ENCODE data around the gene TGFBR3.

Gene TGFBR3

GRCh38 chr1:91711504-91712247 lies 174.3 kb downstream of the TGFBR3 start:
- Histone ChIP-seq H3K27ac (no peak overlapping the region), H3K36me3 (replicated peaks) (no peaks in the 10 kb centered on the region), H3K4me3 (ENCODE audit: low read depth, low read length) (no peak overlapping the region), H3K27me3 (replicated peaks) (no peaks in the 10 kb centered on the region)
- DNase-seq, result no peak
- no peak for TF ChIP-seq CTCF (IDR thresholded peaks at IDR 0.05; ENCODE audit: low read depth, low read length, missing control alignments)
- in situ Hi-C loops (cut with HindIII; ENCODE audit: low pct_ligation_motif_present, low sequenced_read_pairs), result no loop called here

GRCh38 chr1:91710261-91710660 lies 175.7 kb downstream of the TGFBR3 start:
- DNase-seq, result no peak
- H3K4me3 ChIP-seq (ENCODE audit: low read depth, low read length), result no peak overlapping the region
- TF ChIP-seq CTCF (IDR thresholded peaks at IDR 0.05; ENCODE audit: low read depth, low read length, missing control alignments), result no peak
- H3K27me3 ChIP-seq (replicated peaks), result no peaks in the 10 kb centered on the region
- in situ Hi-C loops (cut with HindIII; ENCODE audit: low pct_ligation_motif_present, low sequenced_read_pairs), result no loop called here
- H3K27ac ChIP-seq, result no peak overlapping the region
- H3K36me3 ChIP-seq (replicated peaks), result no peaks in the 10 kb centered on the region

GRCh38 chr1:91708691-91709090 lies 177.3 kb downstream of the TGFBR3 start:
- in situ Hi-C loops (cut with HindIII; ENCODE audit: low pct_ligation_motif_present, low sequenced_read_pairs), result no loop called here
- TF ChIP-seq CTCF (IDR thresholded peaks at IDR 0.05; ENCODE audit: low read depth, low read length, missing control alignments), result no peak
- Histone ChIP-seq H3K4me3 (ENCODE audit: low read depth, low read length) (no peak overlapping the region), H3K27me3 (replicated peaks) (no peaks in the 10 kb centered on the region), H3K36me3 (replicated peaks) (no peaks in the 10 kb centered on the region), H3K27ac (no peak overlapping the region)
- no peak for DNase-seq

GRCh38 chr1:91707890-91708218 lies 178.1 kb downstream of the TGFBR3 start:
- H3K36me3 ChIP-seq (replicated peaks), result no peaks in the 10 kb centered on the region
- no peak for TF ChIP-seq CTCF (IDR thresholded peaks at IDR 0.05; ENCODE audit: low read depth, low read length, missing control alignments)
- DNase-seq, result no peak
- no peak overlapping the region for H3K27ac ChIP-seq
- in situ Hi-C loops (cut with HindIII; ENCODE audit: low pct_ligation_motif_present, low sequenced_read_pairs), result no loop called here
- no peaks in the 10 kb centered on the region for H3K27me3 ChIP-seq (replicated peaks)
- H3K4me3 ChIP-seq (ENCODE audit: low read depth, low read length), result no peak overlapping the region

- H3K27me3 ChIP-seq (replicated peaks), result no peaks in the 10 kb centered on the region
- DNase-seq, result no peak
- no peaks in the 10 kb centered on the region for H3K36me3 ChIP-seq (replicated peaks)
- no peak overlapping the region for H3K27ac ChIP-seq
- no peak overlapping the region for H3K4me3 ChIP-seq (ENCODE audit: low read depth, low read length)
- in situ Hi-C loops (cut with HindIII; ENCODE audit: low pct_ligation_motif_present, low sequenced_read_pairs), result no loop called here
- TF ChIP-seq CTCF (IDR thresholded peaks at IDR 0.05; ENCODE audit: low read depth, low read length, missing control alignments), result no peak
Observed at GRCh38 chr1:91707114-91707889, 178.6 kb downstream of the TGFBR3 start.
